ENCODE measurements around the gene MRM1.

MRM1 gene

GRCh38 chr17:36632916-36633771 is 31.8 kb downstream of the MRM1 start:
- no peak for DNase-seq

- DNase-seq = no peak
Measured at GRCh38 chr17:36640346-36640745, 39.0 kb downstream of the MRM1 start.

- DNase-seq = no peak
Measured at GRCh38 chr17:36640836-36641235, 39.5 kb downstream of the MRM1 start.

- DNase-seq = no peak
Measured at GRCh38 chr17:36641331-36641876, 40.0 kb downstream of the MRM1 start.

- no peak for DNase-seq
Measured at GRCh38 chr17:36641877-36642845, 40.8 kb downstream of the MRM1 start.

- DNase-seq = no peak
Measured at GRCh38 chr17:36643086-36643685, 41.8 kb downstream of the MRM1 start.

GRCh38 chr17:36645422-36645821 is 44.0 kb downstream of the MRM1 start:
- DNase-seq = no peak

GRCh38 chr17:36647636-36648035 is 46.3 kb downstream of the MRM1 start:
- DNase-seq = no peak

- no peak for DNase-seq
Measured at GRCh38 chr17:36650096-36650775, 48.9 kb downstream of the MRM1 start.

GRCh38 chr17:36653374-36653773 is 52.0 kb downstream of the MRM1 start:
- no peak for DNase-seq

- no peak for DNase-seq
Measured at GRCh38 chr17:36653856-36654255, 52.5 kb downstream of the MRM1 start.

- DNase-seq = no peak
Measured at GRCh38 chr17:36655726-36656125, 54.3 kb downstream of the MRM1 start.

- DNase-seq = no peak
Measured at GRCh38 chr17:36657390-36657762, 56.0 kb downstream of the MRM1 start.

- DNase-seq = no peak
Measured at GRCh38 chr17:36657763-36658490, 56.5 kb downstream of the MRM1 start.
